ENCODE measurements around the gene SYNJ2. TPM values are rescaled to one million over a fixed set of nuclear protein-coding genes. Genes with fewer than 3 reads are reported as not detected.

SYNJ2 gene
- total RNA-seq, 1 donor from 2014 or later: 8.2 TPM

GRCh38 chr6:157988700-157989063 lies 7.0 kb downstream of the SYNJ2 start:
- DNase-seq (ENCODE audit: low read depth) (no peak), FAIRE-seq (no peak)
- Histone ChIP-seq H3K36me3 (ENCODE audit: control insufficient read depth, insufficient read depth, low read length) (no peaks in the 10 kb centered on the region), H3K27me3 (ENCODE audit: control insufficient read depth, insufficient read depth, low read length) (no peaks in the 10 kb centered on the region), H3K4me3 (ENCODE audit: low read depth, low read length) (no peak overlapping the region)
- no peak for TF ChIP-seq CTCF (IDR thresholded peaks at IDR 0.05; ENCODE audit: insufficient read depth, low read length, severe bottlenecking)

DNA sequence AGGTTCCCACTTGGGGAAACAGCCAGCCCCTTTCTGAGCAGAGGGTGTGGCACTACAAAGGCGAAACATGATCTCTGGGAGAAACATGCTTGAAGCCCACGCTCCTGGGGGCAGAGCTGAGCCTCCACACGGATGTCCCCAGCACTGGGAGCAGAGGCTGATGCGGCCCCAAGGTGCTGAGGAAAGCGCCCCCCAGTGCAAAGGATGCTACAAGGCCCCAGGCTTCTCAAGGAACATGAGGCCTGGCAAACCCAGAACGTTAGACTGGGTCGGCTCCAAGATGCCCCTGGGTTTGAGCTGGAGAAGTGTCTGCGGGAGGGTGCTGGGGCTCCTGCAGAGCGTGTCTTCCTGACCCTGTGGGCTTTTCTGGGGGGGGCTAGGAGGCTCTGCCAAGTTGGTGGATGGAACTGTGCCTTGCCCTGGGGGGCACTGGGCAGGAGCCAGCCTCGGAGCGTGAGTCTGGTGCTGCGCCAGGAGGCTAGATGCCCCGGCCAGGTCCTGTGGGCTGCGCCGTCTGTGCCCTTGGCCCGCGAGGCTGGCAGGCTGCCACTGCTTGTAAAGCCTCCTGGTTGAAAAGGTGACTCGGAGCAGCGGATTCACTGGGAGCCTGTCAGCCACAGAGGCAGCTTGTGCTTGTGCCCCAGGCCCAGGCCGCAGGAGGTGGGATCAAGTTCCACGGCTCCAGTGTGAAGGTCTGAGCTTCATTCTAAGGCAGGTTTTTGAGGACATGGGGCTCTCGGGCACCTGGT lies 8.1 kb downstream of the SYNJ2 start:
- no peak for TF ChIP-seq CTCF (IDR thresholded peaks at IDR 0.05; ENCODE audit: insufficient read depth, low read length, severe bottlenecking)
- DNase-seq (ENCODE audit: low read depth) (peak; percentile 38), FAIRE-seq (no peak)
- Histone ChIP-seq H3K36me3 (ENCODE audit: control insufficient read depth, insufficient read depth, low read length) (no peaks in the 10 kb centered on the region), H3K4me3 (ENCODE audit: low read depth, low read length) (no peak overlapping the region), H3K27me3 (ENCODE audit: control insufficient read depth, insufficient read depth, low read length) (no peaks in the 10 kb centered on the region)

- Histone ChIP-seq H3K36me3 (ENCODE audit: control insufficient read depth, insufficient read depth, low read length) (no peaks in the 10 kb centered on the region), H3K4me3 (ENCODE audit: low read depth, low read length) (no peak overlapping the region), H3K27me3 (ENCODE audit: control insufficient read depth, insufficient read depth, low read length) (no peaks in the 10 kb centered on the region)
- no peak for TF ChIP-seq CTCF (IDR thresholded peaks at IDR 0.05; ENCODE audit: insufficient read depth, low read length, severe bottlenecking)
- FAIRE-seq (no peak), DNase-seq (ENCODE audit: low read depth) (no peak)
Measured at GRCh38 chr6:157990321-157991066, 8.8 kb downstream of the SYNJ2 start.

DNA sequence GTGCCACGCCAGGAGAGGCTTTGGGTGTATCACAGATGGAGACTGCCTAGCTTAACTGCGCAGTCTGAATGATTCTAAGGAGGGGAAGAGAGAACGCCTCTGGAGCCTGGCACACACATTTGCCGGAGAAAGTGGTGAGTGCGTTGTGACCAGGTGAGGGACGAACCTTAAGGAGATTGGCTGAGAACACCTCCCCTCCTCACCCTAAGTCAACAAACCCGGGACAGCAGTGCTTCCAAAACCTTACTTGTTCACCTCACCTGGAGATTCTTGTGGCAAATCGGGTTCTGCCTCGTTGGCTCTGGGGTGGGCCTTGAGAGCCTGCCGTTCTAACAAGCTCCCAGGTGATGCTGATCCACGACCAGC lies 9.4 kb downstream of the SYNJ2 start:
- no peaks in the 10 kb centered on the region for H3K27me3 ChIP-seq (ENCODE audit: control insufficient read depth, insufficient read depth, low read length)

DNA sequence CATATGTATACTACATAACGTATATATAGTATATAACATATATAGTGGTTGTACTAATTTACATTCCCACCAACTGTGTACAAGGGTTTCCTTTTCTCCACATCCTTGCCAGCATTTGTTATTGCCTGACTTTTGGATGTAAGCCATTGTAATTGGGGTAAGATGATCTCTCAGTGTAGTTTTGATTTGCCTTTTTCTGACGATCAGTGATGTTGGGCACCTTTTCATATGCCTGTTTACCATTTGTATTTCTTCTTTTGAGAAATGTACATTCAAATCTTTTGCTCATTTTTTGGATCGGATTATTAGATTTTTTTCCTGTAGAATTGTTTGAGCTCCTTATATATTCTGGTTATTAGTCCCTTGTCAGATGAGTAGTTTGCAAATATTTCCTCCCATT lies 11.4 kb downstream of the SYNJ2 start:
- FAIRE-seq: no peak
- Histone ChIP-seq H3K27me3 (ENCODE audit: control insufficient read depth, insufficient read depth, low read length) (no peaks in the 10 kb centered on the region), H3K36me3 (ENCODE audit: control insufficient read depth, insufficient read depth, low read length) (no peaks in the 10 kb centered on the region), H3K4me3 (ENCODE audit: low read depth, low read length) (no peak overlapping the region)
- no peak for TF ChIP-seq CTCF (IDR thresholded peaks at IDR 0.05; ENCODE audit: insufficient read depth, low read length, severe bottlenecking)
- no peak for DNase-seq (ENCODE audit: low read depth)

More for the DNA sequence above, 9.4 kb downstream of the SYNJ2 start:
- Histone ChIP-seq H3K4me3 (ENCODE audit: low read depth, low read length) (no peak overlapping the region), H3K36me3 (ENCODE audit: control insufficient read depth, insufficient read depth, low read length) (no peaks in the 10 kb centered on the region)
- no peak for FAIRE-seq
- TF ChIP-seq CTCF (IDR thresholded peaks at IDR 0.05; ENCODE audit: insufficient read depth, low read length, severe bottlenecking): no peak
- no peak for DNase-seq (ENCODE audit: low read depth)

Data from bronchial epithelial cell (primary cell).